HG03378 (cell line): ENCODE results near the gene CMC2.

Experiments
- ATAC-seq: cut with Tn5 transposase; IDR thresholded peaks from one replicate; pipeline ENCODE4 v1.9.1; 2021; ENCODE audit warnings: mild to moderate bottlenecking, moderate library complexity; ENCODE audit not compliant: unreplicated experiment

The CMC2 gene

GRCh38 chr16:81006813-81007695, at the start of gene CMC2, which contains the start of gene CENPN:
Gene CMC2, minus strand, starts transcription at chr16:81006885. Its CDS starts 9,491 bp downstream, at chr16:80997394.
Gene CENPN, plus strand, starts transcription at chr16:81007214. Its CDS starts 4,726 bp downstream, at chr16:81011940.
- peak; percentile 84 for ATAC-seq

- ATAC-seq, result no peak
These were observed 47.1 kb upstream of the CMC2 start for GRCh38 chr16:81053761-81054160.

- no peak for ATAC-seq
These were observed 36.1 kb upstream of the CMC2 start for GRCh38 chr16:81042821-81043220.

- ATAC-seq, result no peak
These were observed 35.0 kb upstream of the CMC2 start for GRCh38 chr16:81041696-81042095.

GRCh38 chr16:81040842-81041241, 34.2 kb upstream of the CMC2 start:
- ATAC-seq, result no peak

- no peak for ATAC-seq
These were observed 33.4 kb upstream of the CMC2 start for GRCh38 chr16:81040131-81040530.

GRCh38 chr16:81036751-81037350, 30.2 kb upstream of the CMC2 start:
- no peak for ATAC-seq

GRCh38 chr16:81035975-81036750, 29.5 kb upstream of the CMC2 start:
- ATAC-seq, result no peak

- ATAC-seq, result no peak
These were observed 28.8 kb upstream of the CMC2 start, which contains the start of gene ATMIN for GRCh38 chr16:81035398-81035974. Gene ATMIN, plus strand, starts transcription at chr16:81035842. Its CDS starts 29 bp downstream, at chr16:81035871.

- ATAC-seq, result no peak
These were observed 23.4 kb upstream of the CMC2 start for GRCh38 chr16:81029930-81030604.

- no peak for ATAC-seq
These were observed 19.7 kb upstream of the CMC2 start for GRCh38 chr16:81026429-81026828.

- ATAC-seq, result no peak
These were observed 11.8 kb upstream of the CMC2 start for GRCh38 chr16:81018496-81018895.

GRCh38 chr16:81014672-81015071, 8.0 kb upstream of the CMC2 start:
- ATAC-seq, result no peak

- ATAC-seq, result no peak
These were observed 6.3 kb upstream of the CMC2 start for GRCh38 chr16:81012974-81013373.

GRCh38 chr16:81008505-81008789, 1.8 kb upstream of the CMC2 start:
- no peak for ATAC-seq

- ATAC-seq, result peak; percentile 17
These were observed 373 bp downstream of the CMC2 start for GRCh38 chr16:81006211-81006812.

GRCh38 chr16:81005610-81006161, 999 bp downstream of the CMC2 start:
- ATAC-seq, result no peak

GRCh38 chr16:81004646-81005353, 1.9 kb downstream of the CMC2 start:
- ATAC-seq, result no peak
